Retina (tissue), 1 donor: Measurements from ENCODE around the gene SHBG.
"Not testable (repeated sequence)": the region's sequence is repeated elsewhere in the genome, so short reads cannot be mapped to it uniquely, and the experiment has no call there.

Source experiments
- DNase-seq: peaks from one replicate; pipeline ENCODE4 v3.0.0-alpha.2; 2016

SHBG gene

GRCh38 chr17:7611635-7612293 lies 18.2 kb upstream of the SHBG start:
- no peak for DNase-seq

GRCh38 chr17:7612294-7612640 lies 17.7 kb upstream of the SHBG start:
- DNase-seq, result no peak

GRCh38 chr17:7613769-7614424 lies 16.0 kb upstream of the SHBG start:
- no peak for DNase-seq

- DNase-seq, result peak; percentile 99
These were observed 15.3 kb upstream of the SHBG start, which contains the start of gene FXR2 for GRCh38 chr17:7614425-7615264. TSS of gene FXR2 (minus strand) at chr17:7614897. CDS start at chr17:7614532, 365 bp downstream.

GRCh38 chr17:7615265-7615747 lies 14.6 kb upstream of the SHBG start:
- DNase-seq, result no peak

GRCh38 chr17:7618608-7619007 lies 11.3 kb upstream of the SHBG start:
- DNase-seq, result no peak

GRCh38 chr17:7620835-7621234 lies 9.1 kb upstream of the SHBG start:
- no peak for DNase-seq

GRCh38 chr17:7623661-7624060 lies 6.3 kb upstream of the SHBG start:
- no peak for DNase-seq

GRCh38 chr17:7625749-7626148 lies 4.2 kb upstream of the SHBG start:
- DNase-seq, result not testable (repeated sequence)

GRCh38 chr17:7626307-7626706 lies 3.6 kb upstream of the SHBG start:
- DNase-seq, result no peak

GRCh38 chr17:7626956-7627249 lies 3.0 kb upstream of the SHBG start:
- DNase-seq, result peak; percentile 77

GRCh38 chr17:7627250-7628121 lies 2.4 kb upstream of the SHBG start, which contains the start of gene SAT2:
TSS of gene SAT2 (minus strand) at chr17:7627821. CDS start at chr17:7627635, 186 bp downstream.
- peak; percentile 95 for DNase-seq

GRCh38 chr17:7631398-7632380 lies 1.8 kb downstream of the SHBG start:
- no peak for DNase-seq

GRCh38 chr17:7632492-7632894 lies 2.6 kb downstream of the SHBG start:
- DNase-seq, result no peak

GRCh38 chr17:7633093-7633492 lies 3.2 kb downstream of the SHBG start:
- DNase-seq, result no peak

GRCh38 chr17:7634384-7634783 lies 4.4 kb downstream of the SHBG start:
- peak; percentile 77 for DNase-seq

GRCh38 chr17:7636163-7636562 lies 6.2 kb downstream of the SHBG start:
- no peak for DNase-seq

GRCh38 chr17:7640783-7641182 lies 10.8 kb downstream of the SHBG start:
- DNase-seq, result no peak

GRCh38 chr17:7641635-7642034 lies 11.7 kb downstream of the SHBG start:
- not testable (repeated sequence) for DNase-seq

GRCh38 chr17:7644775-7645174 lies 14.8 kb downstream of the SHBG start:
- no peak for DNase-seq

- no peak for DNase-seq
These were observed 16.5 kb downstream of the SHBG start for GRCh38 chr17:7646457-7646856.
